Tibial nerve (tissue), 4 donors: ENCODE measurements around the gene CLVS2.

Experiments
- EP300 ChIP-seq, 2 donors: sonication (generic); formaldehyde crosslinking; IDR thresholded peaks; one replicate each; pipeline ENCODE4 v1.6.1; 2017; ENCODE audit warnings: antibody characterized with exemption in 2 of 2, mild to moderate bottlenecking in 1 of 2
- TF ChIP-seq, protein P1 (sequence below), 5 experiments: fragments of 200-600 bp in 3 of 5; fragments of 450-650 bp in 2 of 5; sonication (generic) in 3 of 5; IDR thresholded peaks; one replicate each; pipeline ENCODE4 v1.5.1; 2016 to 2019; ENCODE audit warnings: antibody characterized with exemption in 5 of 5, mild to moderate bottlenecking in 3 of 5, moderate library complexity in 2 of 5

GRCh38 chr6:123022975-123023374 is 26.9 kb downstream of the CLVS2 start:
- TF ChIP-seq, protein P1, sequence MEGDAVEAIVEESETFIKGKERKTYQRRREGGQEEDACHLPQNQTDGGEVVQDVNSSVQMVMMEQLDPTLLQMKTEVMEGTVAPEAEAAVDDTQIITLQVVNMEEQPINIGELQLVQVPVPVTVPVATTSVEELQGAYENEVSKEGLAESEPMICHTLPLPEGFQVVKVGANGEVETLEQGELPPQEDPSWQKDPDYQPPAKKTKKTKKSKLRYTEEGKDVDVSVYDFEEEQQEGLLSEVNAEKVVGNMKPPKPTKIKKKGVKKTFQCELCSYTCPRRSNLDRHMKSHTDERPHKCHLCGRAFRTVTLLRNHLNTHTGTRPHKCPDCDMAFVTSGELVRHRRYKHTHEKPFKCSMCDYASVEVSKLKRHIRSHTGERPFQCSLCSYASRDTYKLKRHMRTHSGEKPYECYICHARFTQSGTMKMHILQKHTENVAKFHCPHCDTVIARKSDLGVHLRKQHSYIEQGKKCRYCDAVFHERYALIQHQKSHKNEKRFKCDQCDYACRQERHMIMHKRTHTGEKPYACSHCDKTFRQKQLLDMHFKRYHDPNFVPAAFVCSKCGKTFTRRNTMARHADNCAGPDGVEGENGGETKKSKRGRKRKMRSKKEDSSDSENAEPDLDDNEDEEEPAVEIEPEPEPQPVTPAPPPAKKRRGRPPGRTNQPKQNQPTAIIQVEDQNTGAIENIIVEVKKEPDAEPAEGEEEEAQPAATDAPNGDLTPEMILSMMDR (IDR thresholded peaks at IDR 0.05) = no peak
- TF ChIP-seq EP300 (IDR thresholded peaks at IDR 0.05) = no peak
